ENCODE results near the gene ZBTB48. TPM values are rescaled to one million over a fixed set of nuclear protein-coding genes. Genes with fewer than 3 reads are reported as not detected.
A peak's percentile ranks its signal among the peaks of the same experiment; 100 is the strongest.
"Not testable (repeated sequence)": the region's sequence is repeated elsewhere in the genome, so short reads cannot be mapped to it uniquely, and the experiment has no call there.

ZBTB48 gene
- total RNA-seq, 3 donors from 2014 or later (not counting 1 experiment from before 2014, with no cell fraction given), result 45.6 to 56.4 (median 54.0) TPM

DNA sequence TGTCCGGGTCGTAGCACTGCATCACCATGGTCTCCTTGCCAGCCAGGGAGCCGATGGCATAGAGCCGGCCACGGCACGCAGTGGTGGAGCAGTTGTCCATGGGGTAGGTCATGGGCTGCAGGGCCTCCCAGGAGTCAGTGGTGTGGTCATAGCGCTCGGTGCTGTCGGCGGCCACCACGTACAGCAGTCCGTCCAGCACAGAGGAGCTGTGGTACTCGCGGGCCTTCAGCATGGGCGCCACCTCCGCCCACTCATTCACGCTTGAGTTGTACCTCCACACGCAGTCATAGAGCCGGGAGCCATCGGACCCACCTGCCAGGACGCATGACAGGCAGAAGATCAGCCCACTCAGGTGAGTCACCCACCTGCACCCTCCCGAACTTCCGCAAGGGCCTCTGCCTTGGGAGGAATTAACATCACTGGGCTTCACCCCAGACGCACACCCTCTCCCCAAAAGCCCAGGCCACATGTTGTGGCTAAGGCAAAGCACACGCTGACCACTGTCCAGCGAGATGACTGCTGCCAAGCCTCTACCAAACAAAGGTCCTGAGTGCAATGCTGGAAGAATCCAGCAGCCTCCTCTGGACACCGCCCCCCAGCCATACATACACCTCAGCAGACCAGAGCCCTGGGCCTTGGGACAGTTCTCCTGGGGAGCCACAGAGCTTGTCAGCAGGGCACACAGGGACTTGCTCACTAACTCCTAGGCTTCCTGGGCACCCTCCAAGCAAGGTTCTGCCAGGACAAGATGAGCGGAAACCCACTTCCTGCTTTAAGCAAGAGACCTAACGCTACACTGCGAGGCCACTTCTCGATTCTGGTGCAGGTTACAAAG, 19.6 kb downstream of the ZBTB48 start:
- peak in 1 of 2 donors; percentile 77 for DNase-seq
- H3K9me3 Mint-ChIP-seq, result no peaks in the 10 kb centered on the region
- H3K36me3 ChIP-seq (ENCODE audit: control insufficient read depth, insufficient read depth, low read length), result peaks cover 30% of the 10 kb centered on the region
- intact Hi-C loops (cut with micrococcal nuclease), result no loop called here
- H3K4me3 Mint-ChIP-seq, result peak overlapping the region; percentile 98
- no peak for ATAC-seq
- H3K27me3 Mint-ChIP-seq (ENCODE audit: low read depth in 2 of 2), result no peaks in the 10 kb centered on the region
- no peaks in the 10 kb centered on the region for H3K27me3 ChIP-seq (ENCODE audit: control insufficient read depth, insufficient read depth, low read length)
- no peaks in the 10 kb centered on the region for H3K9me3 ChIP-seq (ENCODE audit: control insufficient read depth, insufficient read depth, low read length)
- peak overlapping the region; percentile 54 for H3K27ac ChIP-seq (ENCODE audit: low read length)
- H3K4me1 Mint-ChIP-seq, result peaks cover 50 to 55% of the 10 kb centered on the region in 2 donors
- 49% methylated on average over 31 of the region's 31 CpGs for WGBS (ENCODE audit: insufficient coverage)
- TF ChIP-seq, protein P1, sequence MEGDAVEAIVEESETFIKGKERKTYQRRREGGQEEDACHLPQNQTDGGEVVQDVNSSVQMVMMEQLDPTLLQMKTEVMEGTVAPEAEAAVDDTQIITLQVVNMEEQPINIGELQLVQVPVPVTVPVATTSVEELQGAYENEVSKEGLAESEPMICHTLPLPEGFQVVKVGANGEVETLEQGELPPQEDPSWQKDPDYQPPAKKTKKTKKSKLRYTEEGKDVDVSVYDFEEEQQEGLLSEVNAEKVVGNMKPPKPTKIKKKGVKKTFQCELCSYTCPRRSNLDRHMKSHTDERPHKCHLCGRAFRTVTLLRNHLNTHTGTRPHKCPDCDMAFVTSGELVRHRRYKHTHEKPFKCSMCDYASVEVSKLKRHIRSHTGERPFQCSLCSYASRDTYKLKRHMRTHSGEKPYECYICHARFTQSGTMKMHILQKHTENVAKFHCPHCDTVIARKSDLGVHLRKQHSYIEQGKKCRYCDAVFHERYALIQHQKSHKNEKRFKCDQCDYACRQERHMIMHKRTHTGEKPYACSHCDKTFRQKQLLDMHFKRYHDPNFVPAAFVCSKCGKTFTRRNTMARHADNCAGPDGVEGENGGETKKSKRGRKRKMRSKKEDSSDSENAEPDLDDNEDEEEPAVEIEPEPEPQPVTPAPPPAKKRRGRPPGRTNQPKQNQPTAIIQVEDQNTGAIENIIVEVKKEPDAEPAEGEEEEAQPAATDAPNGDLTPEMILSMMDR (IDR thresholded peaks at IDR 0.05), result no peak
- H3K4me1 ChIP-seq (ENCODE audit: control insufficient read depth, insufficient read depth, low read length), result peaks cover 54% of the 10 kb centered on the region
- H3K36me3 Mint-ChIP-seq, result no peaks in the 10 kb centered on the region
- H3K27ac Mint-ChIP-seq, result peak overlapping the region; percentile 93 to 99
- peak overlapping the region; percentile 15 for H3K4me3 ChIP-seq (ENCODE audit: low read length)

DNA sequence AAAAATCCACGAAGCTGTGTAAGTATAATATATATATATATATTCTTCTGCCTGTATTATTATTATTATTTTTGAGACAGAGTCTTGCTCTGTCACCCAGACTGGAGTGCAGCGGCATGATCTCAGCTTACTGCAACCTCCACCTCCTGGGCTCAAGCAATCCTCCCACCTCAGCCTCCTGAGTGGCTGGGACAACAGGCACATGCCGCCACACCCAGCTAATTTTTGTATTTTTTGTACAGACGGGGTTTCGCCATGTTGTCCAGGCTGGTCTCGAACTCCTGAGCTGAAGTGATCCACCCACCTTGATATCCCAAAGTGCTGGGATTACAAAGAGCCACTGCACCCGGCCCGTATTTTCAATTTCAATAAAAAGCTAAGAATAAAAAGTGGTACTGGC, 20.2 kb downstream of the ZBTB48 start:
- intact Hi-C loops (cut with micrococcal nuclease), result loop anchor here (5.0 kb wide), 2 partner anchors 187 to 573 kb away; partner anchors contain the start of gene CAMTA1
- 20% methylated on average over 7 of the region's 8 CpGs for whole genome bisulfite sequencing (ENCODE audit: insufficient coverage)
- H3K4me1 Mint-ChIP-seq, result peaks cover 50 to 52% of the 10 kb centered on the region in 2 donors

DNA sequence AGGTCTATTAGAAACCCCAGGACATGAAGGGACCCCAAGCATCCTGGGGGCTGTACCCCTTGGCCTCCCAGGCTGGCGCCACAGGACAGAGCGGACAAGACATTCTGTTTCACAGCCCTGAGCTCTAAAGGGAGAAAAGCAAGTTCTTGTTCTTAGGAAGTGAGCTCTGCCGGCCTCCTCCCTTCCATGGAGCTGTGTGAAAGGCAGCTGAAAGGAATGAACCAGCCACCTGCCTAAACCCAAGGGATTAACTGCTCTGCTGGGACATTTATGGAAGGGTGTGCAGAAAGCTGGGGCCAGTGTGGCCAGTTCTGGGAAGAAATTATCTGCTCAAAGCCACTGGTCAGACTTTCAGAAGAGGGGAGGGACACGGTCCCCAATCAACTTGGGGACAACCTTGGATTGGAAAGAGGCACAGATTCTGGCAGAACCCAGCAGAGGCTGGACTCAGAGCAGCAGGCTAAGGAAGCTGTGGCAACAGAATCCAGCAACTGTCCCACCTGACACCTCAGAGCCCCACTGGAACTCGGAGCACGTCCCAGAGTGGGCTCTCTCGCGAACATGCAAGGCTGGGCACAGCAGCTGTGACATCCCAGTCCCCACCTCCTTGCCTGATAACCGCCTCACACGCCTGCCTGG, 20.7 kb downstream of the ZBTB48 start:
- Histone ChIP-seq H3K36me3 (ENCODE audit: control insufficient read depth, insufficient read depth, low read length) (peaks cover 22% of the 10 kb centered on the region), H3K27ac (ENCODE audit: low read length) (peak overlapping the region; percentile 65), H3K9me3 (ENCODE audit: control insufficient read depth, insufficient read depth, low read length) (no peaks in the 10 kb centered on the region), H3K4me3 (ENCODE audit: low read length) (peak overlapping the region; percentile 82), H3K4me1 (ENCODE audit: control insufficient read depth, insufficient read depth, low read length) (peaks cover 54% of the 10 kb centered on the region), H3K27me3 (ENCODE audit: control insufficient read depth, insufficient read depth, low read length) (no peaks in the 10 kb centered on the region)
- Mint-ChIP-seq H3K9me3 (no peaks in the 10 kb centered on the region), H3K27ac (peak overlapping the region; percentile 93 to 99), H3K27me3 (ENCODE audit: low read depth in 2 of 2) (no peaks in the 10 kb centered on the region), H3K4me3 (peak overlapping the region; percentile 98), H3K36me3 (no peaks in the 10 kb centered on the region), H3K4me1 (peaks cover 49 to 50% of the 10 kb centered on the region in 2 donors)
- ATAC-seq, result peak in 1 of 3 donors; percentile 1
- no peak for DNase-seq
- TF ChIP-seq, protein P1 (IDR thresholded peaks at IDR 0.05), result no peak
- 18% methylated on average over 10 of the region's 10 CpGs for WGBS (ENCODE audit: insufficient coverage)
- intact Hi-C loops (cut with micrococcal nuclease), result loop anchor here (1.0 to 5.0 kb wide), 3 partner anchors 21 to 573 kb away; partner anchors contain the start of genes CAMTA1 and ZBTB48

More for the DNA sequence above, 20.2 kb downstream of the ZBTB48 start:
- H3K27ac ChIP-seq (ENCODE audit: low read length), result peak overlapping the region; percentile 65
- peak overlapping the region; percentile 98 for H3K4me3 Mint-ChIP-seq
- H3K36me3 Mint-ChIP-seq; ATAC-seq; H3K27me3 Mint-ChIP-seq (ENCODE audit: low read depth in 2 of 2); H3K27me3 ChIP-seq (ENCODE audit: control insufficient read depth, insufficient read depth, low read length); H3K9me3 ChIP-seq (ENCODE audit: control insufficient read depth, insufficient read depth, low read length); DNase-seq; H3K9me3 Mint-ChIP-seq: not testable (repeated sequence)
- peaks cover 54% of the 10 kb centered on the region for H3K4me1 ChIP-seq (ENCODE audit: control insufficient read depth, insufficient read depth, low read length)
- H3K36me3 ChIP-seq (ENCODE audit: control insufficient read depth, insufficient read depth, low read length), result peaks cover 26% of the 10 kb centered on the region
- H3K4me3 ChIP-seq (ENCODE audit: low read length), result peak overlapping the region; percentile 82
- peak overlapping the region; percentile 93 to 99 for H3K27ac Mint-ChIP-seq
